Stimulated activated naive CD8-positive, alpha-beta T cell treated with anti-CD3 and anti-CD28 coated beads, Interleukin-15, Interleukin-2, amounts not matched to agents 100 U/mL and 50 U/mL, for 24 hours (primary cell): ENCODE data around the gene FRMPD4.
"Not testable (repeated sequence)": the region's sequence is repeated elsewhere in the genome, so short reads cannot be mapped to it uniquely, and the experiment has no call there.

Source experiments
- ATAC-seq: fragments of 150-1000 bp; cut with Tn5 transposase; one replicate; pipeline ENCODE4 v1.10.0; 2021
- DNase-seq: peaks from one replicate; pipeline ENCODE4 v3.0.0; 2021

The FRMPD4 gene

GRCh38 chrX:12441381-12442128 lies 303.3 kb downstream of the FRMPD4 start:
- DNase-seq (no peak), ATAC-seq (no peak)

DNA sequence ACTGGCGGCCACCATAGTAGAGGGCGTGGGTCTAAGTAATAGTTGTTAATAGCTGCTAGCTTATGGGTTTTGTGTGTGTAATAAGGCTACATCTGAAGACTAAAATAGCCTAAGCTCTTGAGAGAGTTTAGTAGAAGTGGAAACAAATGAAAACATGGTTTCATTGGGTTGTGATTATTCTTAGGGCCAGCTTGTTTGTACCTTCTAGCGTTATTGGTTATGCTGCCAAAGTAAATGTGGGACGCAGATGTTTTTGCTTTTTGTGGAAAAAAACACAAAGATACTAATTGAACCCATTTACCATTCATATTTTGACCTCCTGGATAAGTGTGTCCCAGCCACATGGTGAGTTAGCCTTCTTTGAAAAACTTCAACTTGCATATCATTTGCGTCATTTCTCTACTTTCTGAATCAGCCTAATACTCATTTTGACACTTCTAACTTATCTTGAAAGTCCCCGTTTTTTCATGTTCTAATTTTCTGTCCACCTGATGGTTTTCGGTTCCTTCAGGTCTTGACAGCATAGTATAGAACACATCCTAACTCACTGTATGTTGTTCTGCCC lies 305.3 kb downstream of the FRMPD4 start:
- DNase-seq (no peak), ATAC-seq (no peak)

GRCh38 chrX:12446342-12447075 lies 308.2 kb downstream of the FRMPD4 start:
- DNase-seq: no peak
- no peak for ATAC-seq

GRCh38 chrX:12447448-12448064 lies 309.3 kb downstream of the FRMPD4 start:
- ATAC-seq: no peak

DNA sequence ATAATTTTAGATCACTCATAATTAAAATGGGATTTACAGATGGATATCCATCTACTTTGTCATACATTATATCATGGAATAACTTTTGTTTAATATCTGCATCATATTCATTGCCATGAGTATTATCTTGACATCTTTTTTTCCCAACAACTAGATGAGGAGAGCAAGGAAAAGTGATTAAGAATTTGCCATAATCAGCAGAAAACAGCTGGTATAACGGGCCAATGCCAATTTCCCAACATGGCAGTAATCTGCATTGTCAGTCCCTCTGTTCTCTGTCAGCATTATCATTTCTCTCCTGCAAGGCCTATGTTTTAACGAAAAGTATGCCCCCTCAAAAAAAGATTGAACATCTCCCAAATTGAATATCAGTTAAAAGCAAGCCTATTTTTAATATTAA lies 314.0 kb downstream of the FRMPD4 start:
- no peak for ATAC-seq
- DNase-seq: no peak

More at GRCh38 chrX:12447448-12448064, 309.3 kb downstream of the FRMPD4 start:
- no peak for DNase-seq

- no peak for ATAC-seq
- no peak for DNase-seq
These were observed 322.7 kb downstream of the FRMPD4 start for GRCh38 chrX:12460929-12461328.

DNA sequence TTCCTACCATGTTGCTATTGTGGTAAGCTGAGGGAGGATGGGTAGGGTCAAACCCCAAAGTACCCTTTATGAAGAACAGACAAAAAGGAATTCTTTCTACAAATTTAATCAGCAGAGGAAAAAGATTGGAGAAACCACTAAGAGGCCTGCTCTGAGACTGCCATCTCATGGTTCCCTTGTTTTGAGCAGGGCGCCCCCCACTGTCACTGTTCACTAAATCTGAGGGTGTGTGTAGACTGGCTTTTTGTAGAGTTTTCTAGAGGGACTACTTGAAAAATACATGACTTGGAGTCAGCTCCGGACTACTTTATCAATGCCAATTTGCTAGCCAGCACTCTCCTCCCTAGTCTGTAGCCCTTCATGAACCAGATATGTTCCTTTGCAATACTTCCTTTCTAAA lies 324.8 kb downstream of the FRMPD4 start:
- DNase-seq: no peak
- ATAC-seq: no peak

DNA sequence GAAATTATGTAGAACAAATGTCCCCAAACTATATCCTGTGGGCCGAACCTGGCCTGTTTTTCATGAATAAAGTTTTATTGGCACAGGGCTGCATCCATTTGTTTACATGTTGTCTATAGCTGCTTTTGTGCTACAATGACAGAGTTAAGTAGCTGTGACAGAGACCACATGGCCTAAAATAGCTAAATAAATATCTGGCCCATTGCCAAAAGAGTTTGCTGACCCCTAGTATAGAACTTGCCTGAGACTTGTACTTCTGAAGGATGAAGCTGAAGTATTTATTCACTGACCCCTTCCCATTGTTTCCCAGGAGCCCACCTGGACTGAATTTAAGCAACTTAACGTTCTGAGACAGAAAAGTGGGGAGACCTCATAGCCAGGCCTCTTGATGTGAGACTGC lies 325.6 kb downstream of the FRMPD4 start:
- DNase-seq (no peak), ATAC-seq (no peak)

DNA sequence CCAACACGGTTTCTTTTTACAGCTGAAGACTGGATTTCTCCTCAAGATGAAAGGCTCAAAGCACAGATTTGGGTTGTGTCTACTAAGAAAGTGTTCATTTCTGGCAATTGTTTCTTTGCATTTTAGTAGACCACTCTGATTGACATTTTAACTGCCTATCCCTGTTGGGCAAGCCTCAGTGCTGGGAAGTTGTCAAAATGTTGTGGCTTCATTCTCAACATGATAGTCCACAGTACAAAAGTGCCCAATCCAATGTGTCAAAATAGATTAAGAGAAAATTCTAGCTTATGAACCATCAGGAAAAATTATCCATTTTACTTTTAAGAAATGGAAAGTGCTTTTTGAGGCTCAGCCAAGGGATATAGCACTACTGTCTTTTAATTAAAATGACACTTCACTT lies 329.0 kb downstream of the FRMPD4 start:
- DNase-seq: no peak
- no peak for ATAC-seq

DNA sequence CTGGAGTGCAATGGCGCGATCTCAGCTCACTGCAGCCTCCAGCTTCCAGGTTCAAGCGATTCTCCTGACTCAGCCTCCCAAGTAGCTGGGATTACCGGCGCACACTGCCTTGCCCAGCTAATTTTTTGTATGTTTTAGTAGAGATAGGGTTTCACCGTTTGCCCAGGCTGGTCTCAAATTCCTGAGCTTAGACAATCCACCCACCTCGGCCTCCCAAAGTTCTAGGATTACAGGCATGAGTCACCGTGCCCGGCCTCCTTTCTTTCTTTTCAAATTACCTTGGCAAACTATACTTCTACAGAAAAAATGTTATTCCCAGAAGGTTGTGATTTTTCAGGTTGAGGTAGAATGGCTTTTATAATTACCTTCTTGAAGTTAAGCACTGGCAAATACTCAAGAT lies 331.0 kb downstream of the FRMPD4 start:
- DNase-seq (no peak), ATAC-seq (no peak)

- DNase-seq (no peak), ATAC-seq (no peak)
These were observed 332.8 kb downstream of the FRMPD4 start for GRCh38 chrX:12471061-12471460.

- DNase-seq: no peak
These were observed 342.7 kb downstream of the FRMPD4 start for GRCh38 chrX:12480956-12481355.

DNA sequence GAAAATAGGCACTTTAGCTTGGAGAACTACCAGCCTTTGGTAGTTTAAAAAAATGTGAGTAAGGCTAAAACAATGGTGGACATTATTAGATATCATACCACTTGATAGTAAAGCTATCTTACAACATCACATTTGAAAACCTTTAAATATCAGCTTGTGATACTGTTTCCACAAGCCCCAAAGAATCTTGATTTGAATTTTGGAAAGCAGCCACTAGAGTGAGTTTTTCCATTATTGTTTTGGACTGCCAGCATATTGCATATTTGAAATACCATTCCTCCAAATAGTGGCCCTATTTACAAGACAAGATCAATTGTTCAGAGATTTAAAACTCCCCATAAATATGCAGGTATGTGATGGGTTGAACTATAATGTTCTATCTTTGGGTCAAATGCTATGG lies 349.9 kb downstream of the FRMPD4 start:
- DNase-seq: no peak
- ATAC-seq: no peak

More at GRCh38 chrX:12480956-12481355, 342.7 kb downstream of the FRMPD4 start:
- no peak for ATAC-seq

DNA sequence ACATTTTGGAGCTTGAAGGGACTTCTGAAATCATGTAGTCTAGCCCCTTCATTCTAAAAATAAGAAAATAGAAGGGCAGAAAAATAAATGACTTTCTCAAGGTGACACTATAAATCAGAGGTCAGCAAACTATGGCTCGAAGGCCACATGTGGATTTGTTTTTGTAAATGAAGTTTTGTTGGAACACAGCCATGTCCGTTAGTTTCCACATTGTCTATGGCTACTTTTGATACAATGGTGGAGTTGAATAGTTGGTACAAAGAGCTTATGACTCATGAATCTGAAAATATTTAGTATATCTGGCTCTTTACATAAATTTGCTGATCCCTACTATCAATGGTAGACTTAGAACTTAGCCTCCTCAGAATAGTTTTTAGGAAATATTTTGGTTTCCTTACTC lies 350.5 kb downstream of the FRMPD4 start:
- ATAC-seq (no peak), DNase-seq (no peak)

GRCh38 chrX:12489341-12489740 lies 351.1 kb downstream of the FRMPD4 start:
- DNase-seq (no peak), ATAC-seq (no peak)

- ATAC-seq (no peak), DNase-seq (no peak)
These were observed 356.3 kb downstream of the FRMPD4 start for GRCh38 chrX:12494400-12495138.

DNA sequence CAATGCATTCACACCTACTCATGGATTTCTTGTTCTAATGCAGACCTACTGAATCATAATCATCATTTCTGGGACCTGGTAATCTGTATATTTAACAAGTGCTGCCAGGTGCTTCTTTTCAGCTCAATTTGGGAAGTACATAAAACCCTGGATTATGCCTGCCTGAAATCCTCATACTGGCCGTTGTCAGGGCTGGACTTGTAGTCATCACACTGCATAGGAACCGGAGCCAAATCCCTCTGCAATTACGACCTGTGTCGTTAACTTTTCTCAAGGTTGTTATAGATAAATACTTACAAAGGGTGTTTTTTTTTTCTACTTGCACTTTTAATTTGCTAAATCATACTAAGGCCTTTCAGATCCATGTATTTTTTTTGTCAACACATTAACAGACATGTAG lies 358.1 kb downstream of the FRMPD4 start:
- DNase-seq (no peak), ATAC-seq (no peak)

DNA sequence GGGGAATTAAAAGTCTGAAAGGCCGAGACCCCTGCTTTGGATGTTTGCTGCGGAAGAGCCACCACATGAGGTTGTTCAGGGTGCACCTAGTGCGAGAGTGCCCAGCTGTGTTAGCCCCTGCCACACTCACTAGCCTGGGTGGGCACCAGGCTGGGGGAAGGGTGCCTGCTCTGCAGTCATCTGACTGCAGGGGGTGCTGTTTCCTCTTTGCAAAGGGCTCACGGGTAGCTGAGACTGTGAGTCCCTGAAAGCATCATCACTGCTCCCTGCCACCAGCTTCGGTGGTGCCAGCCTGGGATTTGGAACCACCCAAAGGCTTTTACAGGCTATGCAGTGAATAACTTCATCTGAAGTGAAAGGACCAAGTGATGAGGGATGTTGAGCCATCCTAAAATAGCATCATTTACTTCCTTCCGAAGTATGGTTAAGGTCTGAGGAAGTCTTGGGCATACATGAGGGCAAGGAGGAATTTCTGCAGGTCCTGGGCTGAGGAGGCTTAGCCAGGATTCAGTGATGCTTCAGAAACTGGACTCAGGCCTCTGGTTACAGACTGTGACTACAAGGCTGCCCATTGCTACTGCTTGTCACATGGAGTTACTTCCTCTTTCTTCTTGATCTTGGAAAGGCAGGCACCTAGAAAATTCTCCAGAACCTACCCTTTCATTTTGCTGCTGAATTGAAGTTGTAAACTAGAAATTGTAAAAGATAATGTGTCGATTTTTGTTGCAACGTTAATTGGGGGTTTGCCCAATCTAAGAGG lies 359.7 kb downstream of the FRMPD4 start:
- ATAC-seq (no peak), DNase-seq (peak; percentile 3)

DNA sequence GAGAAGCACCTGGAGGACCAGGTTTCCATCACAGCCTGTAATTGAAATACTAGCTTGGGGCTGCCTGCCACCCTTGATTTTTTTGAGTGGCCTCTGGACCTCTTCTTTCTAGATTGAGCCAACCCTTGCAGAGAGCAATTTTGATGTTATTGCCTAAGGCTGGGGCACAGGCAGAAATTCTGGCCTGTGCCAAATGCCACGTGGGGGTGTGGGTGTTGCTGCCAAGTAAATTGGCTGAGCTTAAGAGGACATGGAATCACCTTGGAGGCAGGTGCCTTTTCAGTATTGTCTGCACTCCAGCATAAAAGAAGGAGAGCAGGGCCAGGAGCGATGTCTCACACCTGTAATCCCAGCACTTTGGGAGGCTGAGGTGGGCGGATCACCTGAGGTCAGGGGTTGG lies 366.9 kb downstream of the FRMPD4 start:
- DNase-seq (no peak), ATAC-seq (no peak)

DNA sequence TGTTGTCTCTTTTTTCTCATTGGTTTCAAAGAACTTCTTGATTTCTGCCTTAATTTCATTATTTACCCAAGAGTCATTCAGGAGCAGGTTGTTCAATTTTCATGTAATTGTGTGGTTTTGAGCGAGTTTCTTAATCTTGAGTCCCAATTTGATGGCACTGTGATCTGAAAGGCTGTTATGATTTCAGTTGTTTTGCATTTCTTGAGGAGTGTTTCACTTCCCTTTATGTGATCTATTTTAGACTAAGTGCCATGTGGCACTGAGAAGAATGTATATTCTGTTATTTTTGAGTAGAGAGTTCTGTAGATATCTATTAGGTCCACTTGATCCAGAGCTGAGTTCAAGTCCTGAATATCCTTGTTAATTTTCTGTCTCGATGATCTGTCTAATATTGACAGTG lies 377.1 kb downstream of the FRMPD4 start:
- ATAC-seq, DNase-seq: not testable (repeated sequence)

DNA sequence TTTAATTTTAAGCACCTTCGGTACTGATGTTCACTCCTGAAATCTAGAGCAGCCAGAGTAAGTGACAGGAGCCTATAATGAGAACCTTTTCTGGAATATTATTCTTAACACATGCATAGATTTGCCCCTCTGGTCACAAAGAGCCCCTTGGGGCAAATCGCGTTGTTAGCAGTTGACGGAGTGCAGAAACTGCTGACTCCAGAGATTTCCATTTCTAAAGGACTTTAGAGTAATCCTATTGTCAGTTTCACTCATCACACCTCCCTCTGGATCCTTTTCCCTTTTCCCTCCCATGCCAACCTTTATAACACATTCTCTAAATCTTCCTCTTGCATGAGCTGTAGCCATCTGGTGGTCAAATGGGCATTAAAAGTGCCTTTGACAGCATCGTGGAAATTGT lies 388.0 kb downstream of the FRMPD4 start:
- DNase-seq (no peak), ATAC-seq (no peak)
